DND-41 (cell line): ENCODE results near the gene ADARB2.
A peak's percentile ranks its signal among the peaks of the same experiment; 100 is the strongest.

Experiments
- ATAC-seq: fragments of 200-7000 bp; cut with Tn5 transposase; 3 replicates; pipeline ENCODE4 v1.9.1; 2021; ENCODE audit warnings: low read depth; ENCODE audit not compliant: insufficient read depth
- DNase-seq: peaks from one replicate; pipeline ENCODE4 v3.0.0-alpha.2; 2020
- H2AFZ ChIP-seq: 2 replicates; pipeline ENCODE4 v1.6.0; 2012; ENCODE audit warnings: low read depth, low read length
- H3K27ac ChIP-seq: 2 replicates; pipeline ENCODE4 v1.5.1; 2012; ENCODE audit warnings: low read length, inconsistent platforms
- H3K27me3 ChIP-seq: fragments of 200-600 bp; sonication (generic); 2 replicates; pipeline ENCODE4 v1.6.0; 2012; ENCODE audit warnings: low read length, mild to moderate bottlenecking, inconsistent platforms; ENCODE audit not compliant: insufficient read depth, poor library complexity
- H3K36me3 ChIP-seq: 2 replicates; pipeline ENCODE4 v1.5.1; 2012; ENCODE audit warnings: low read length, inconsistent platforms; ENCODE audit not compliant: insufficient read depth
- H3K4me1 ChIP-seq: 2 replicates; pipeline ENCODE4 v1.5.1; 2012; ENCODE audit warnings: mild to moderate bottlenecking, low read length; ENCODE audit not compliant: insufficient read depth
- H3K4me2 ChIP-seq: 2 replicates; pipeline ENCODE4 v1.6.0; 2012; ENCODE audit warnings: mild to moderate bottlenecking, moderate library complexity, low read length, inconsistent platforms; ENCODE audit not compliant: insufficient read depth
- H3K4me3 ChIP-seq, 2 experiments: fragments of 200-600 bp in 1 of 2; shearing (Covaris generic) in 1 of 2; 2 replicates each; pipeline ENCODE4 v1.5.1; 2012 to 2016; ENCODE audit warnings: inconsistent platforms in 2 of 2, low read length in 2 of 2, mild to moderate bottlenecking in 2 of 2, low read depth in 1 of 2, moderate library complexity in 1 of 2
- H3K79me2 ChIP-seq: 2 replicates; pipeline ENCODE4 v1.6.0; 2012; ENCODE audit warnings: low read length, inconsistent platforms; ENCODE audit not compliant: insufficient read depth
- H3K9ac ChIP-seq: 2 replicates; pipeline ENCODE4 v1.6.0; 2012; ENCODE audit warnings: low read depth, mild to moderate bottlenecking, inconsistent platforms, low read length, moderate library complexity
- H3K9me3 ChIP-seq: 2 replicates; pipeline ENCODE4 v1.5.1; 2012; ENCODE audit warnings: low read length, moderate library complexity, mild to moderate bottlenecking, inconsistent platforms; ENCODE audit not compliant: insufficient read depth, severe bottlenecking
- H4K20me1 ChIP-seq: 2 replicates; pipeline ENCODE4 v1.6.0; 2012; ENCODE audit warnings: low read length; ENCODE audit not compliant: insufficient read depth
- CTCF ChIP-seq: IDR thresholded peaks from 2 replicates; pipeline ENCODE4 v1.5.1; 2012; ENCODE audit warnings: borderline replicate concordance, low read length, moderate library complexity, mild to moderate bottlenecking; ENCODE audit not compliant: poor library complexity, severe bottlenecking; ENCODE audit errors: extremely low read depth
- EZH2 ChIP-seq: IDR thresholded peaks from 3 replicates; pipeline ENCODE4 v1.6.1; 2012; ENCODE audit warnings: borderline replicate concordance, low read depth, mild to moderate bottlenecking, moderate library complexity, low read length, inconsistent platforms; ENCODE audit not compliant: severe bottlenecking

ADARB2 gene

GRCh38 chr10:1553951-1554350 is 183.4 kb downstream of the ADARB2 start:
- H3K27me3 ChIP-seq = no peaks in the 10 kb centered on the region
- H3K4me2 ChIP-seq = no peak overlapping the region
- peaks cover 43% of the 10 kb centered on the region for H3K4me1 ChIP-seq
- no peak for TF ChIP-seq CTCF
- TF ChIP-seq EZH2 = no peak
- H3K79me2 ChIP-seq = no peaks in the 10 kb centered on the region
- peak overlapping the region; percentile 8; the same call in 1 of the 2 replicates for H3K27ac ChIP-seq
- H3K36me3 ChIP-seq = no peaks in the 10 kb centered on the region
- H3K9ac ChIP-seq = no peak overlapping the region
- H3K9me3 ChIP-seq = no peaks in the 10 kb centered on the region
- no peaks in the 10 kb centered on the region for H4K20me1 ChIP-seq
- H2AFZ ChIP-seq = no peak overlapping the region
- no peak for DNase-seq
- no peak overlapping the region for H3K4me3 ChIP-seq
- ATAC-seq = no peak

- no peaks in the 10 kb centered on the region for H4K20me1 ChIP-seq
- peaks cover 3% of the 10 kb centered on the region; the same call in 1 of the 2 replicates for H3K36me3 ChIP-seq
- peak overlapping the region; percentile 27; the same call in 1 of the 2 replicates for H3K27ac ChIP-seq
- no peak overlapping the region for H3K4me2 ChIP-seq
- no peak for ATAC-seq
- H3K9ac ChIP-seq = no peak overlapping the region
- H3K27me3 ChIP-seq = no peaks in the 10 kb centered on the region
- H3K79me2 ChIP-seq = no peaks in the 10 kb centered on the region
- no peaks in the 10 kb centered on the region for H3K9me3 ChIP-seq
- H3K4me1 ChIP-seq = peaks cover 51% of the 10 kb centered on the region
- no peak overlapping the region for H2AFZ ChIP-seq
- TF ChIP-seq CTCF (no peak), EZH2 (no peak)
- DNase-seq = no peak
- H3K4me3 ChIP-seq = no peak overlapping the region
Measured at GRCh38 chr10:1552881-1553670, 184.2 kb downstream of the ADARB2 start.

- TF ChIP-seq EZH2 = no peak
- TF ChIP-seq CTCF = no peak
- H3K9me3 ChIP-seq = no peaks in the 10 kb centered on the region
- H3K27me3 ChIP-seq = no peaks in the 10 kb centered on the region
- no peak for DNase-seq
- no peak overlapping the region for H3K9ac ChIP-seq
- H3K79me2 ChIP-seq = no peaks in the 10 kb centered on the region
- no peaks in the 10 kb centered on the region for H4K20me1 ChIP-seq
- ATAC-seq = no peak
- H3K4me1 ChIP-seq = peaks cover 55% of the 10 kb centered on the region
- no peak overlapping the region for H3K4me3 ChIP-seq
- no peak overlapping the region for H3K4me2 ChIP-seq
- peak overlapping the region; percentile 59; the same call in 1 of the 2 replicates for H3K27ac ChIP-seq
- H2AFZ ChIP-seq = no peak overlapping the region
- H3K36me3 ChIP-seq = peaks cover 5% of the 10 kb centered on the region; the same call in 1 of the 2 replicates
Measured at GRCh38 chr10:1552406-1552805, 184.9 kb downstream of the ADARB2 start.
